NCI-H2029 (cell line): ENCODE data around the gene PLPPR3.
"Not testable (repeated sequence)": the region's sequence is repeated elsewhere in the genome, so short reads cannot be mapped to it uniquely, and the experiment has no call there.

Experiments used
- DNase-seq: peaks from one replicate; lab custom pipeline; 2025; lab: John Stamatoyannopoulos, UW

PLPPR3 gene

GRCh38 chr19:829129-829758 is 7.5 kb upstream of the PLPPR3 start:
- DNase-seq: no peak

GRCh38 chr19:827710-828321 is 6.1 kb upstream of the PLPPR3 start, which contains the start of gene AZU1:
Gene AZU1 (plus strand): TSS chr19:827837. CDS start chr19:827847, 10 bp downstream.
- no peak for DNase-seq

GRCh38 chr19:827314-827709 is 5.6 kb upstream of the PLPPR3 start:
- no peak for DNase-seq

- no peak for DNase-seq
Measured at GRCh38 chr19:825897-826644, 4.3 kb upstream of the PLPPR3 start.

- DNase-seq: no peak
Measured at GRCh38 chr19:824885-825284, 3.1 kb upstream of the PLPPR3 start.

- DNase-seq: no peak
Measured at GRCh38 chr19:823565-824121, 1.9 kb upstream of the PLPPR3 start.

GRCh38 chr19:821231-821824 is 427 bp downstream of the PLPPR3 start:
- no peak for DNase-seq

- DNase-seq: not testable (repeated sequence)
Measured at GRCh38 chr19:820212-820611, 1.5 kb downstream of the PLPPR3 start.

- DNase-seq: no peak
Measured at GRCh38 chr19:816500-816857, 5.3 kb downstream of the PLPPR3 start.

GRCh38 chr19:815775-816499 is 5.8 kb downstream of the PLPPR3 start:
- no peak for DNase-seq

GRCh38 chr19:815079-815774 is 6.5 kb downstream of the PLPPR3 start:
- no peak for DNase-seq

GRCh38 chr19:814152-815078 is 7.3 kb downstream of the PLPPR3 start:
- DNase-seq: no peak

GRCh38 chr19:813219-814151 is 8.3 kb downstream of the PLPPR3 start:
- no peak for DNase-seq

- no peak for DNase-seq
Measured at GRCh38 chr19:812747-813218, 9.0 kb downstream of the PLPPR3 start.

- no peak for DNase-seq
Measured at GRCh38 chr19:812049-812746, 9.6 kb downstream of the PLPPR3 start.

- no peak for DNase-seq
Measured at GRCh38 chr19:811506-812048, 10.2 kb downstream of the PLPPR3 start.

- no peak for DNase-seq
Measured at GRCh38 chr19:810883-811489, 10.8 kb downstream of the PLPPR3 start.
